Natural killer cell (primary cell): ENCODE measurements around the gene FER. TPM values are rescaled to one million over a fixed set of nuclear protein-coding genes. Genes with fewer than 3 reads are reported as not detected.
"Not testable (repeated sequence)": the region's sequence is repeated elsewhere in the genome, so short reads cannot be mapped to it uniquely, and the experiment has no call there.

Experiments used
- ATAC-seq, 3 donors: fragments of 150-1000 bp in 2 of 3; fragments of 200-7000 bp in 1 of 3; cut with Tn5 transposase; 1 replicate in 1 of 3; 2 replicates in 2 of 3; pipeline ENCODE4 v1.10.0; 2021; ENCODE audit warnings: mild to moderate bottlenecking in 2 of 3, moderate library complexity in 2 of 3
- DNase-seq, 2 donors: peaks; one replicate each; pipeline versions ENCODE4 v3.0.0 to v3.0.0-alpha.2; 2013 to 2021; ENCODE audit warnings: mixed read lengths in 1 of 2
- H3K27ac ChIP-seq: one replicate; pipeline ENCODE4 v1.5.1; 2013; ENCODE audit warnings: mild to moderate bottlenecking, low read length
- H3K27me3 ChIP-seq: one replicate; pipeline ENCODE4 v1.6.1; 2013; ENCODE audit warnings: low read length; ENCODE audit not compliant: control insufficient read depth, insufficient read depth
- H3K36me3 ChIP-seq: one replicate; pipeline ENCODE4 v1.6.1; 2013; ENCODE audit warnings: low read length; ENCODE audit not compliant: control insufficient read depth, insufficient read depth
- H3K4me1 ChIP-seq: one replicate; pipeline ENCODE4 v1.6.1; 2013; ENCODE audit warnings: low read length; ENCODE audit not compliant: control insufficient read depth, insufficient read depth
- H3K4me3 ChIP-seq: one replicate; pipeline ENCODE4 v1.5.1; 2013; ENCODE audit warnings: low read length
- H3K9me3 ChIP-seq: one replicate; pipeline ENCODE4 v1.6.1; 2013; ENCODE audit warnings: low read length; ENCODE audit not compliant: control insufficient read depth, insufficient read depth
- H3K27ac Mint-ChIP-seq, 2 donors: one replicate each; pipeline ENCODE4 v1.8.0; 2022; ENCODE audit warnings: mild to moderate bottlenecking in 2 of 2, mixed read lengths in 2 of 2, moderate library complexity in 1 of 2
- H3K27me3 Mint-ChIP-seq, 2 donors: one replicate each; pipeline ENCODE4 v1.8.0; 2022; ENCODE audit warnings: low read depth in 2 of 2, mixed read lengths in 2 of 2
- H3K36me3 Mint-ChIP-seq: one replicate; pipeline ENCODE4 v1.8.0; 2022; ENCODE audit warnings: mixed read lengths
- H3K4me1 Mint-ChIP-seq, 2 donors: one replicate each; pipeline ENCODE4 v1.8.0; 2022; ENCODE audit warnings: mixed read lengths in 2 of 2
- H3K4me3 Mint-ChIP-seq: one replicate; pipeline ENCODE4 v1.8.0; 2022; ENCODE audit warnings: mild to moderate bottlenecking, moderate library complexity, mixed read lengths
- H3K9me3 Mint-ChIP-seq, 2 donors: one replicate each; pipeline ENCODE4 v1.8.0; 2022; ENCODE audit warnings: mixed read lengths in 2 of 2
- WGBS: methylation state at CpG from one replicate; pipeline ENCODE4 v1.1.7; 2013; ENCODE audit warnings: missing lambda C conversion rate; ENCODE audit not compliant: insufficient coverage; 5-methylcytosine and 5-hydroxymethylcytosine counted together
- intact Hi-C: fragments of 100-400 bp; cut with micrococcal nuclease; formaldehyde crosslinking; loops from one replicate; pipeline ENCODE4 v1.14.2; 2022
- total RNA-seq, 4 donors: library from RNA; stranded (reverse); fragments of 120-200 nt in 1 of 4; gene quantifications; one replicate each; pipeline versions ENCODE4 v1.2.3 to v1.2.4, GENCODE V29; 2013 to 2022
- TF ChIP-seq, protein P1 (sequence below): fragments of 200-600 bp; IDR thresholded peaks from one replicate; pipeline ENCODE4 v1.8.0; 2022; ENCODE audit warnings: antibody characterized with exemption

Gene FER
- total RNA-seq, 3 donors from 2014 or later (not counting 1 experiment from before 2014, with no cell fraction given): 17.3 to 25.2 (median 19.4) TPM

DNA sequence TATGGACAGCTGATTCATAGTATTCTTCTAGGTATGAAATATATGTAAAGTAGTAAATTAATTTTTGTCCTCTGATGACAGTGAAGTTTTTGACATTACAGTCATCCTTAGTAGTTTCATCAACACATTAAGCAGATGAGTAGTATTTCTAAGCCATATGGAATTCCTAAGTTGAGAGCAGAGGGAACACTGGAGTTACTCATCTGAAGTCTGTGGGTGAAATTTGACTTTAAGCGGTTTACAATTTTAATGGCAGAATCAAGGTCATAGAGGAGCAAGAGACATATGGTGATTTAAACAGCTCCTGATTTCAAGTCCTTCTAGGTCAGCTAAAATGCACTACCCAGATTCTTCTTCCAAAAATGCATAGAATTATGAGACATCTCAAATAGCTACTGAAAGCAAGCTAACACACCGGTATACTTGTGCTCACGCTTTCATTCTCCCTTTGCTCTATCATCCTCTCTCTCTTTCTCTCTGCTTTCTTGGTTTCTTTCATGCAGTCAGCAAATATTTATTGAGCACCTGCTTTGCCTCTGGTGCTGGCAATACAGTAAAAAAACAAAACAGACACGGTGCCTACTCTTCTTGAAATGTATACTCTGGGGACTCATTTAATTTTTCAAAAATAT, 235.9 kb downstream of the FER start:
- Histone ChIP-seq H3K36me3 (no peaks in the 10 kb centered on the region), H3K9me3 (no peaks in the 10 kb centered on the region), H3K27ac (no peak overlapping the region), H3K4me3 (no peak overlapping the region), H3K4me1 (no peaks in the 10 kb centered on the region), H3K27me3 (no peaks in the 10 kb centered on the region)
- no peak overlapping the region for H3K27ac Mint-ChIP-seq
- TF ChIP-seq, protein P1, sequence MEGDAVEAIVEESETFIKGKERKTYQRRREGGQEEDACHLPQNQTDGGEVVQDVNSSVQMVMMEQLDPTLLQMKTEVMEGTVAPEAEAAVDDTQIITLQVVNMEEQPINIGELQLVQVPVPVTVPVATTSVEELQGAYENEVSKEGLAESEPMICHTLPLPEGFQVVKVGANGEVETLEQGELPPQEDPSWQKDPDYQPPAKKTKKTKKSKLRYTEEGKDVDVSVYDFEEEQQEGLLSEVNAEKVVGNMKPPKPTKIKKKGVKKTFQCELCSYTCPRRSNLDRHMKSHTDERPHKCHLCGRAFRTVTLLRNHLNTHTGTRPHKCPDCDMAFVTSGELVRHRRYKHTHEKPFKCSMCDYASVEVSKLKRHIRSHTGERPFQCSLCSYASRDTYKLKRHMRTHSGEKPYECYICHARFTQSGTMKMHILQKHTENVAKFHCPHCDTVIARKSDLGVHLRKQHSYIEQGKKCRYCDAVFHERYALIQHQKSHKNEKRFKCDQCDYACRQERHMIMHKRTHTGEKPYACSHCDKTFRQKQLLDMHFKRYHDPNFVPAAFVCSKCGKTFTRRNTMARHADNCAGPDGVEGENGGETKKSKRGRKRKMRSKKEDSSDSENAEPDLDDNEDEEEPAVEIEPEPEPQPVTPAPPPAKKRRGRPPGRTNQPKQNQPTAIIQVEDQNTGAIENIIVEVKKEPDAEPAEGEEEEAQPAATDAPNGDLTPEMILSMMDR: no peak
- peaks cover 5% of the 10 kb centered on the region for H3K36me3 Mint-ChIP-seq
- intact Hi-C loops: no loop called here
- H3K4me1 Mint-ChIP-seq: peaks cover 0 to 3% of the 10 kb centered on the region in 2 donors
- ATAC-seq: no peak
- H3K27me3 Mint-ChIP-seq: no peaks in the 10 kb centered on the region
- no peak overlapping the region for H3K4me3 Mint-ChIP-seq
- no peaks in the 10 kb centered on the region for H3K9me3 Mint-ChIP-seq
- no peak for DNase-seq
- WGBS: 92% methylated on average over 4 of the region's 4 CpGs

DNA sequence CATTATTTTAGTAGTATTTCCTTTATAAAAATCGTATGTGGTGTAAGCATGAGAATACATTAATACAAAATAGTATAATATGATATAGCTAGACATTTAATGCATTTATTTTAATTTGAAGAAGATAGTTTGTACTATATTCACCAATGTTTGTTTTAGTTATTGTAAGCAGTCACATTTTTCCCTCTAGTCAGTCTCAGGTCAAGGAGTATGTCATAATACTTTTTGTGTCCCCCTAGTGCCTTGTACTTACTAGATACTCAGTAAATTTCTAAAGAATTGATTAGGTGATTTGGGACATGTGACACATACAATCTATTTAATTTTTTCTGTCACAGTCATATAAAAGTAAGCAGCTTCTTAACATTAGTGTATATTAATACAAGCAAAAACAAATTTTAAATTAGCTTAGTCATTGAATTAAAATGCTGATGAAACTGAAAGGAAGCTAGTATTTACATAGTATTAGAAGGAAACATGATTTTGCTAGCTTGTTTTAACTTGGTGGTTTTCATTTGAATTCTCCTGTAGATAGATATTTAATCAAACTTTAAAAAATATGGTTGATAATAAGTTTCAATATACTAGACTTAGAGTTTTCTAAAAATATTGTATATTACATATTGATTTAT, 242.2 kb downstream of the FER start:
- no peak overlapping the region for H3K4me3 Mint-ChIP-seq
- WGBS: no CpG with 5 or more reads among the region's 1 CpG
- ATAC-seq: no peak

DNA sequence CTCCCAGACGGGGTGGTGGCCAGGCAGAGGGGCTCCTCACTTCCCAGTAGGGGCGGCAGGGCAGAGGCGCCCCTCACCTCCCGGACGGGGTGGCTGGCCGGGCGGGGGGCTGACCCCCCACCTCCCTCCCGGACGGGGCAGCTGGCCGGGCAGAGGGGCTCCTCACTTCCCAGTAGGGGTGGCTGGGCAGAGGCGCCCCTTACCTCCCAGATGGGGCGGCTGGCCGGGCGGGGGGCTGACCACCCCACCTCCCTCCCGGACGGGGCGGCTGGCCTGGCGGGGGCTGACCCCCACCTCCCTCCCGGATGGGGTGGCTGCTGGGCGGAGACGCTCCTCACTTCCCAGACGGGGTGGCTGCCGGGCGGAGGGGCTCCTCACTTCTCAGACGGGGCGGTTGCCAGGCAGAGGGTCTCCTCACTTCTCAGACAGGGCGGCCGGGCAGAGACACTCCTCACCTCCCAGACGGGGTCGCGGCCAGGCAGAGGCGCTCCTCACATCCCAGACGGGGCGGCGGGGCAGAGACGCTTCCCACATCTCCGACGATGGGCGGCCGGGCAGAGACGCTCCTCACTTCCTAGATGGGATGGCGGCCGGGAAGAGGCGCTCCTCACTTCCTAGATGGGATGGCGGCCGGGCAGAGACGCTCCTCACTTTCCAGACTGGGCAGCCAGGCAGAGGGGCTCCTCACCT, 244.8 kb downstream of the FER start:
- H3K36me3 Mint-ChIP-seq: peaks cover 18% of the 10 kb centered on the region
- H3K27ac Mint-ChIP-seq, H3K4me1 ChIP-seq, H3K27me3 Mint-ChIP-seq, intact Hi-C loops, H3K27me3 ChIP-seq, H3K36me3 ChIP-seq, H3K4me3 Mint-ChIP-seq, H3K4me3 ChIP-seq, H3K9me3 ChIP-seq, H3K9me3 Mint-ChIP-seq, H3K27ac ChIP-seq, DNase-seq, ATAC-seq, H3K4me1 Mint-ChIP-seq: not testable (repeated sequence)
- WGBS: 97% methylated on average over 19 of the region's 47 CpGs

More for the DNA sequence above, 242.2 kb downstream of the FER start:
- H3K9me3 ChIP-seq: no peaks in the 10 kb centered on the region
- H3K36me3 ChIP-seq: no peaks in the 10 kb centered on the region
- peaks cover 0 to 5% of the 10 kb centered on the region in 2 donors for H3K4me1 Mint-ChIP-seq
- TF ChIP-seq, protein P1: no peak
- H3K27me3 ChIP-seq: no peaks in the 10 kb centered on the region
- no peaks in the 10 kb centered on the region for H3K4me1 ChIP-seq
- H3K27ac ChIP-seq: no peak overlapping the region
- no peak for DNase-seq
- H3K4me3 ChIP-seq: no peak overlapping the region
- peaks cover 0 to 5% of the 10 kb centered on the region in 2 donors for H3K9me3 Mint-ChIP-seq
- H3K27me3 Mint-ChIP-seq: no peaks in the 10 kb centered on the region
- H3K27ac Mint-ChIP-seq: no peak overlapping the region
- peaks cover 18% of the 10 kb centered on the region for H3K36me3 Mint-ChIP-seq
- intact Hi-C loops: no loop called here

DNA sequence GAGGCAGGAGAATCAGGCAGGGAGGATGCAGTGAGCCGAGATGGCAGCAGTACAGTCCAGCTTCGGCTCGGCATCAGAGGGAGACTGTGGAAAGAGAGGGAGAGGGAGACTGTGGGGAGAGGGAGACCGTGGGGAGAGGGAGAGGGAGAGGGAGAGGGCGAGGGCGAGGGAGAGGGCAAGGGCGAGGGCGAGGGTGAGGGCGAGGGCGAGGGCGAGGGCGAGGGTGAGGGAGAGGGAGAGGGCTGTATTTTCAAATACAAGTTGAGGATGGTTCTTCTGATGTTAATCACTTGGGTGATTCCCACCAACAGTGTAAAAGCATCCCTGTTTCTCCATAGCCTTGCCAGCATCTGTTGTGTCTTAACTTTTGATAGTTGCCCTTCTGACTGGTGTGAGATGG, 245.7 kb downstream of the FER start:
- not testable (repeated sequence) for H3K9me3 Mint-ChIP-seq, H3K27me3 Mint-ChIP-seq, H3K4me1 Mint-ChIP-seq

More for the DNA sequence above, 245.7 kb downstream of the FER start:
- intact Hi-C loops, H3K27ac Mint-ChIP-seq, H3K9me3 ChIP-seq, DNase-seq, ATAC-seq, H3K27me3 ChIP-seq, H3K27ac ChIP-seq, H3K4me1 ChIP-seq, H3K36me3 ChIP-seq, H3K4me3 ChIP-seq, H3K4me3 Mint-ChIP-seq: not testable (repeated sequence)
- WGBS: 97% methylated on average over 12 of the region's 12 CpGs
- peaks cover 13% of the 10 kb centered on the region for H3K36me3 Mint-ChIP-seq
